K562 (cell line): Measurements from ENCODE around the gene CSMD2. TPM values are rescaled to one million over a fixed set of nuclear protein-coding genes. Genes with fewer than 3 reads are reported as not detected.

ENCODE experiments used
- ATAC-seq: fragments of 200-7000 bp; cut with Tn5 transposase; 3 replicates; pipeline ENCODE4 v1.9.1; 2020; ENCODE audit warnings: moderate library complexity
- BruUV-seq: library from RNA; stranded (reverse); fragments of 400-500 nt; replicated peaks from 2 replicates; lab custom pipeline; 2021; lab: Mats Ljungman, UMichigan
- CTCF ChIA-PET: fragments of 300-600 bp; formaldehyde crosslinking; extraction: SDS; loops from one replicate; lab custom pipeline; 2021; ENCODE audit warnings: low intra/inter-chr PET ratio; lab: Yijun Ruan, JAX
- POLR2A ChIA-PET: fragments of 300-600, 350-650 bp; sonication (Branson Sonifier 250); formaldehyde crosslinking; extraction: SDS; loops from one replicate; lab custom pipeline; 2021; ENCODE audit warnings: antibody characterized with exemption, inconsistent platforms; lab: Yijun Ruan, JAX
- DNase-seq, 4 experiments: peaks; one replicate each; pipeline versions ENCODE4 v3.0.0 to v3.0.0-alpha.2; 2011 to 2018; ENCODE audit warnings: low spot score in 3 of 4, mixed read lengths in 3 of 4; ENCODE audit errors: extremely low read depth in 1 of 4
- FAIRE-seq: peaks from 2 replicates; lab custom pipeline; 2011; peaks lifted over from hg19 to GRCh38; lab: Jason Lieb, UNC
- H2AFZ ChIP-seq: 2 replicates; pipeline ENCODE4 v1.6.0; 2011; ENCODE audit warnings: low read depth, low read length, control low read depth, inconsistent platforms
- H3K27ac ChIP-seq: fragments of 200-600 bp; 3 replicates; pipeline ENCODE4 v1.8.0; 2011; ENCODE audit warnings: low read depth, mild to moderate bottlenecking, control low read depth, inconsistent platforms, low read length, moderate library complexity, mixed read lengths; ENCODE audit errors: extremely low read depth
- H3K27me3 ChIP-seq, 2 experiments: fragments of 300-600 bp in 1 of 2; 2 replicates in 1 of 2; 3 replicates in 1 of 2; pipeline versions ENCODE4 v1.6.0 to v1.8.0; 2011; ENCODE audit warnings: inconsistent platforms in 2 of 2, low read length in 2 of 2, mild to moderate bottlenecking in 1 of 2, mixed read lengths in 1 of 2, moderate library complexity in 1 of 2; ENCODE audit not compliant: control insufficient read depth in 2 of 2, insufficient read depth in 2 of 2
- H3K36me3 ChIP-seq: fragments of 300-600 bp; 3 replicates; pipeline ENCODE4 v1.8.0; 2011; ENCODE audit warnings: mild to moderate bottlenecking, low read length, inconsistent platforms; ENCODE audit not compliant: control insufficient read depth, insufficient read depth
- H3K4me1 ChIP-seq, 2 experiments: fragments of 200-600 bp in 1 of 2; replicated peaks in 1 of 2; 2 replicates in 1 of 2; 3 replicates in 1 of 2; pipeline versions ENCODE4 v1.5.1 to v1.8.0; 2011; ENCODE audit warnings: inconsistent platforms in 2 of 2, low read length in 2 of 2, mild to moderate bottlenecking in 1 of 2, mixed read lengths in 1 of 2, moderate library complexity in 1 of 2; ENCODE audit not compliant: control insufficient read depth in 2 of 2, insufficient read depth in 2 of 2
- H3K4me2 ChIP-seq: 2 replicates; pipeline ENCODE4 v1.6.1; 2011; ENCODE audit warnings: low read length, control low read depth, inconsistent platforms, mixed read lengths; ENCODE audit not compliant: insufficient read depth
- H3K4me3 ChIP-seq: fragments of 200-600 bp; sonication (generic), shearing (Covaris generic); 2 replicates; pipeline ENCODE4 v1.5.1; 2016; ENCODE audit warnings: control low read depth, inconsistent platforms
- H3K79me2 ChIP-seq: fragments of 200-600 bp; 3 replicates; pipeline ENCODE4 v1.8.0; 2011; ENCODE audit warnings: low read length, inconsistent platforms; ENCODE audit not compliant: control insufficient read depth, insufficient read depth
- H3K9ac ChIP-seq, 2 experiments: 2 replicates each; pipeline versions ENCODE4 v1.6.0 to v1.6.1; 2011; ENCODE audit warnings: low read depth in 2 of 2, low read length in 2 of 2, control low read depth in 1 of 2, inconsistent platforms in 1 of 2, mild to moderate bottlenecking in 1 of 2, mixed read lengths in 1 of 2; ENCODE audit not compliant: insufficient read depth in 1 of 2
- H3K9me1 ChIP-seq: one replicate; pipeline ENCODE4 v1.6.0; 2011; ENCODE audit warnings: inconsistent platforms, mild to moderate bottlenecking, low read length, moderate library complexity; ENCODE audit not compliant: control insufficient read depth, insufficient read depth
- H3K9me3 ChIP-seq: replicated peaks from 2 replicates; pipeline ENCODE4 v1.5.1; 2011; ENCODE audit warnings: low read depth, low read length, inconsistent platforms; ENCODE audit not compliant: control insufficient read depth, insufficient read depth
- H4K20me1 ChIP-seq: replicated peaks from 2 replicates; pipeline ENCODE4 v1.6.1; 2011; ENCODE audit warnings: low read length, inconsistent platforms, mixed read lengths; ENCODE audit not compliant: control insufficient read depth, insufficient read depth
- ARID3B ChIP-seq: fragments of 250-450 bp; sonication (Bioruptor Pico); IDR thresholded peaks from 2 replicates; pipeline ENCODE4 v1.4.0; 2020; ENCODE audit warnings: borderline replicate concordance
- CUX1 ChIP-seq: fragments of 200-800 bp; sonication (Bioruptor generic); IDR thresholded peaks from 2 replicates; pipeline ENCODE4 v1.6.1; 2016; ENCODE audit warnings: missing genetic modification characterization, missing compliant biosample characterization
- ERF ChIP-seq: fragments of 450-650 bp; formaldehyde crosslinking; IDR thresholded peaks from 2 replicates; pipeline ENCODE4 v1.4.0; 2020; ENCODE audit warnings: mild to moderate bottlenecking, mixed read lengths
- GTF2F1 ChIP-seq: IDR thresholded peaks from 2 replicates; pipeline ENCODE4 v1.6.1; 2011; ENCODE audit warnings: low read depth, low read length, improper control_type of control experiment
- HBP1 ChIP-seq: fragments of 450-650 bp; formaldehyde crosslinking; IDR thresholded peaks from 2 replicates; pipeline ENCODE4 v1.4.0; 2022; ENCODE audit warnings: missing genetic modification characterization
- HOMEZ ChIP-seq: fragments of 250-450 bp; sonication (Bioruptor Pico); IDR thresholded peaks from 2 replicates; pipeline ENCODE4 v1.4.0; 2020; ENCODE audit warnings: mild to moderate bottlenecking, moderate library complexity
- MCM2 ChIP-seq: fragments of 450-650 bp; IDR thresholded peaks from 2 replicates; pipeline ENCODE4 v1.6.1; 2017; ENCODE audit warnings: low read depth, mild to moderate bottlenecking
- MXI1 ChIP-seq: IDR thresholded peaks from 2 replicates; pipeline ENCODE4 v1.6.1; 2011; ENCODE audit warnings: low read depth, mild to moderate bottlenecking, improper control_type of control experiment, low read length
- NUFIP1 ChIP-seq: fragments of 450-650 bp; IDR thresholded peaks from 2 replicates; pipeline ENCODE4 v1.6.1; 2018; ENCODE audit not compliant: partially characterized antibody
- STAT5B ChIP-seq: fragments of 250-450 bp; sonication (Bioruptor Pico); IDR thresholded peaks from 2 replicates; pipeline ENCODE4 v1.8.0; 2021; ENCODE audit warnings: mild to moderate bottlenecking, inconsistent platforms
- TEAD4 ChIP-seq, 2 experiments: sonication (generic) in 1 of 2; formaldehyde crosslinking in 1 of 2; IDR thresholded peaks; 2 replicates each; pipeline versions ENCODE4 v1.6.1 to v1.8.0; 2012 to 2022; ENCODE audit warnings: borderline replicate concordance in 1 of 2, inconsistent platforms in 1 of 2, low read length in 1 of 2, mild to moderate bottlenecking in 1 of 2, missing genetic modification reagents in 1 of 2
- WGBS: fragments of 100-300 bp; shearing (Covaris generic); methylation state at CpG from one replicate; pipeline ENCODE4 v1.1.6; 2016; ENCODE audit warnings: low coverage, mixed read lengths; ENCODE audit not compliant: insufficient coverage; ENCODE audit errors: missing lambda C conversion rate; 5-methylcytosine and 5-hydroxymethylcytosine counted together
- in situ Hi-C: fragments of 300-500 bp; cut with MboI; formaldehyde crosslinking; loops from 4 replicates; pipeline ENCODE4 v1.15.0; 2018; ENCODE audit warnings: inconsistent platforms, mixed read lengths
- intact Hi-C: fragments of 100-400 bp; cut with micrococcal nuclease; formaldehyde crosslinking; loops from 2 replicates; pipeline ENCODE4 v1.14.2; 2022
- polyA plus RNA-seq, 8 experiments: library from polyadenylated mRNA; depleted of rRNA in 4 of 8; stranded (reverse) in 5 of 8; unstranded in 3 of 8; fragments of >200 nt; fragmentation: Nextera tagmentation in 2 of 8; fragmentation: Illumina TruSeq in 1 of 8; extraction: Ambion mirVana in 2 of 8; extraction: Trizol in 1 of 8; gene quantifications; 2 replicates each; pipeline versions ENCODE4 v1.2.1 to v1.2.3, GENCODE V29; 2011 to 2014; ENCODE audit warnings: inconsistent platforms in 1 of 8, missing spikeins in 1 of 8
- total RNA-seq, 7 experiments: library from RNA; depleted of rRNA in 6 of 7; stranded (reverse); fragments of >200 nt in 6 of 7; fragmentation: Illumina TruSeq in 2 of 7; extraction: Trizol in 2 of 7; gene quantifications; 2 replicates each; pipeline versions ENCODE4 v1.2.1 to v1.2.3, GENCODE V29; 2011 to 2021; ENCODE audit warnings: low replicate concordance in 1 of 7

CSMD2 gene
- total and polyA plus RNA-seq, 9 of the 15 experiments (the other 6 are each of a cell fraction or from before 2014, with no cell fraction given), result not detected

- intact Hi-C loops, result loop anchor here (5.0 to 10.0 kb wide), 3 partner anchors 138 to 396 kb away; partner anchors contain the start of gene ZSCAN20
- peaks cover 7 to 32% of the 10 kb centered on the region in 2 experiments; a peak in 4 of 5 replicates for H3K27me3 ChIP-seq
- POLR2A ChIA-PET, result no interaction called here
- H2AFZ ChIP-seq, result no peak overlapping the region
- H3K9me3 ChIP-seq, result no peaks in the 10 kb centered on the region
- H3K4me2 ChIP-seq, result no peak overlapping the region
- no peak overlapping the region for H3K4me3 ChIP-seq
- ATAC-seq (no peak), DNase-seq (no peak), FAIRE-seq (no peak)
- H3K4me1 ChIP-seq, result no peaks in the 10 kb centered on the region
- H3K79me2 ChIP-seq, result no peaks in the 10 kb centered on the region
- CTCF ChIA-PET, result no interaction called here
- no peak overlapping the region for H3K9ac ChIP-seq
- H4K20me1 ChIP-seq, result 0 out of 2 replicates have a peak, but pooled peaks cover 3% of the 10 kb centered on the region
- TF ChIP-seq HOMEZ (CRISPR knock-in tag) (no peak), HBP1 (CRISPR knock-in tag) (no peak), TEAD4 (IDR thresholded peaks at IDR 0.05; ENCODE audit: low read length) (no peak), TEAD4 (CRISPR knock-in tag; IDR thresholded peaks at IDR 0.05; ENCODE audit: borderline replicate concordance) (no peak), ARID3B (no peak), MCM2 (no peak), STAT5B (CRISPR knock-in tag) (no peak), CUX1 (CRISPR knock-in tag) (no peak), GTF2F1 (no peak), MXI1 (no peak), ERF (CRISPR knock-in tag) (no peak), NUFIP1 (no peak)
- 0% methylated on average over 3 of the region's 3 CpGs for WGBS
- H3K36me3 ChIP-seq, result no peaks in the 10 kb centered on the region
- in situ Hi-C loops, result loop anchor here (5.0 to 25.0 kb wide), 2 partner anchors 313 to 723 kb away; partner anchors contain the start of gene HPCA
- no peaks in the 10 kb centered on the region for H3K9me1 ChIP-seq
- no TSS peak for BruUV-seq
- H3K27ac ChIP-seq, result no peak overlapping the region
Measured at GRCh38 chr1:33610391-33610790, 554.6 kb downstream of the CSMD2 start.
